ENCODE measurements around the gene GADL1. TPM values are rescaled to one million over a fixed set of nuclear protein-coding genes. Genes with fewer than 3 reads are reported as not detected.

Gene GADL1
- total RNA-seq, 1 experiment from 2014 or later: 0.09 TPM

GRCh38 chr3:30943206-30943605, 48.7 kb upstream of the GADL1 start:
- no peaks in the 10 kb centered on the region for H3K36me3 Mint-ChIP-seq (ENCODE audit: insufficient read depth in 1 of 3, low read depth in 3 of 3)
- no peak overlapping the region for H3K4me3 Mint-ChIP-seq
- Histone ChIP-seq H4K91ac (ENCODE audit: insufficient read length, low read depth, low read length) (no peak overlapping the region), H3K23me2 (ENCODE audit: insufficient read length, low read depth, low read length, poor library complexity, severe bottlenecking) (no peaks in the 10 kb centered on the region), H3K4me2 (ENCODE audit: insufficient read depth, insufficient read length, low read length) (no peak overlapping the region), H3K79me1 (ENCODE audit: insufficient read depth, low read depth, low read length, poor library complexity, severe bottlenecking) (no peaks in the 10 kb centered on the region), H2AK5ac (ENCODE audit: insufficient read length, low read length) (no peak overlapping the region), H3K14ac (ENCODE audit: insufficient read depth, low read length) (no peak overlapping the region), H4K5ac (ENCODE audit: insufficient read length, low read depth, low read length) (no peak overlapping the region), H4K8ac (replicated peaks; ENCODE audit: insufficient read length, low read depth, low read length) (no peak overlapping the region), H3K27ac (ENCODE audit: insufficient read length, low read depth, low read length) (no peak overlapping the region), H3K9ac (ENCODE audit: extremely low read depth, insufficient read length, low read length) (no peak overlapping the region), H2BK12ac (ENCODE audit: insufficient read length, low read depth, low read length) (no peak overlapping the region), H3K9me3 (ENCODE audit: control insufficient read depth, low read depth, low read length) (no peaks in the 10 kb centered on the region), H2BK20ac (ENCODE audit: low read depth, low read length, poor library complexity, severe bottlenecking) (no peak overlapping the region), H2BK120ac (ENCODE audit: low read depth, low read length, poor library complexity, severe bottlenecking) (no peak overlapping the region), H3K56ac (ENCODE audit: insufficient read length, low read depth, low read length) (no peak overlapping the region), H3K23ac (ENCODE audit: insufficient read length, low read depth, low read length) (no peak overlapping the region), H2BK5ac (ENCODE audit: insufficient read length, low read length) (no peak overlapping the region), H3K18ac (ENCODE audit: insufficient read length, low read depth, low read length) (no peak overlapping the region), H3K79me2 (ENCODE audit: insufficient read depth, low read length) (no peaks in the 10 kb centered on the region), H2BK15ac (ENCODE audit: low read depth, low read length) (no peak overlapping the region), H3T11ph (ENCODE audit: low read length) (no peak overlapping the region), H3K4ac (ENCODE audit: low read depth, low read length) (no peak overlapping the region), H3K4me1 (ENCODE audit: insufficient read depth, low read length) (no peaks in the 10 kb centered on the region), H4K20me1 (ENCODE audit: control insufficient read depth, insufficient read depth, insufficient read length) (no peaks in the 10 kb centered on the region), H2AFZ (ENCODE audit: low read length) (no peak overlapping the region), H3K27me3 (ENCODE audit: insufficient read depth, low read length) (no peaks in the 10 kb centered on the region)
- H3K4me1 Mint-ChIP-seq: peaks cover 12 to 13% of the 10 kb centered on the region in 2 experiments
- WGBS (ENCODE audit: extremely low coverage, insufficient read length, low lambda C conversion rate): no CpG with 5 or more reads among the region's 6 CpGs
- TF ChIP-seq CTCF (conservative IDR thresholded peaks at IDR 0.05): no peak
- no peaks in the 10 kb centered on the region for H3K27me3 Mint-ChIP-seq (ENCODE audit: low read depth)
- H3K9me3 Mint-ChIP-seq: no peaks in the 10 kb centered on the region
- no peak overlapping the region for H3K27ac Mint-ChIP-seq
- no peak for DNase-seq

All from H9 (cell line).